Ascending aorta (tissue), 2 donors: Measurements from ENCODE around the gene ULBP1. TPM values are rescaled to one million over a fixed set of nuclear protein-coding genes. Genes with fewer than 3 reads are reported as not detected.
"Not testable (repeated sequence)": the region's sequence is repeated elsewhere in the genome, so short reads cannot be mapped to it uniquely, and the experiment has no call there.

Experiments
- DNase-seq, 2 donors: peaks; one replicate each; pipeline ENCODE4 v3.0.0-alpha.2; 2019; ENCODE audit warnings: low spot score in 2 of 2
- H3K27ac ChIP-seq, 2 donors: fragments of 200-600 bp; sonication (generic); one replicate each; pipeline ENCODE4 v1.5.1; 2016 to 2017; ENCODE audit warnings: mild to moderate bottlenecking in 1 of 2
- H3K27me3 ChIP-seq: fragments of 200-600 bp; sonication (generic); one replicate; pipeline ENCODE4 v1.5.1; 2017
- H3K36me3 ChIP-seq, 2 donors: fragments of 200-600 bp; sonication (generic); one replicate each; pipeline ENCODE4 v1.5.1; 2016
- H3K4me1 ChIP-seq, 2 donors: fragments of 200-600 bp; sonication (generic); one replicate each; pipeline ENCODE4 v1.5.1; 2016 to 2017; ENCODE audit warnings: mild to moderate bottlenecking in 1 of 2
- H3K4me3 ChIP-seq, 2 donors: fragments of 200-600 bp; sonication (generic); one replicate each; pipeline ENCODE4 v1.5.1; 2016 to 2017; ENCODE audit warnings: mild to moderate bottlenecking in 1 of 2
- H3K9me3 ChIP-seq, 2 donors: fragments of 200-600 bp; sonication (generic); one replicate each; pipeline ENCODE4 v1.5.1; 2016
- intact Hi-C: fragments of 100-400 bp; cut with DNase I; formaldehyde crosslinking; loops from one replicate; pipeline ENCODE4 v1.15.1; 2023
- total RNA-seq: library from RNA; depleted of rRNA; stranded (reverse); fragments of >200 nt; gene quantifications from one replicate; pipeline ENCODE4 v1.1.0, GENCODE V29; 2016
- TF ChIP-seq, protein P1 (sequence below), 3 experiments: fragments of 200-600 bp in 2 of 3; fragments of 450-650 bp in 1 of 3; sonication (generic) in 2 of 3; IDR thresholded peaks; one replicate each; pipeline ENCODE4 v1.5.1; 2016 to 2019; ENCODE audit warnings: antibody characterized with exemption in 3 of 3, mild to moderate bottlenecking in 1 of 3, moderate library complexity in 1 of 3

ULBP1 gene, protein sequence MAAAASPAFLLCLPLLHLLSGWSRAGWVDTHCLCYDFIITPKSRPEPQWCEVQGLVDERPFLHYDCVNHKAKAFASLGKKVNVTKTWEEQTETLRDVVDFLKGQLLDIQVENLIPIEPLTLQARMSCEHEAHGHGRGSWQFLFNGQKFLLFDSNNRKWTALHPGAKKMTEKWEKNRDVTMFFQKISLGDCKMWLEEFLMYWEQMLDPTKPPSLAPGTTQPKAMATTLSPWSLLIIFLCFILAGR
- 3.8 TPM for total RNA-seq

DNA sequence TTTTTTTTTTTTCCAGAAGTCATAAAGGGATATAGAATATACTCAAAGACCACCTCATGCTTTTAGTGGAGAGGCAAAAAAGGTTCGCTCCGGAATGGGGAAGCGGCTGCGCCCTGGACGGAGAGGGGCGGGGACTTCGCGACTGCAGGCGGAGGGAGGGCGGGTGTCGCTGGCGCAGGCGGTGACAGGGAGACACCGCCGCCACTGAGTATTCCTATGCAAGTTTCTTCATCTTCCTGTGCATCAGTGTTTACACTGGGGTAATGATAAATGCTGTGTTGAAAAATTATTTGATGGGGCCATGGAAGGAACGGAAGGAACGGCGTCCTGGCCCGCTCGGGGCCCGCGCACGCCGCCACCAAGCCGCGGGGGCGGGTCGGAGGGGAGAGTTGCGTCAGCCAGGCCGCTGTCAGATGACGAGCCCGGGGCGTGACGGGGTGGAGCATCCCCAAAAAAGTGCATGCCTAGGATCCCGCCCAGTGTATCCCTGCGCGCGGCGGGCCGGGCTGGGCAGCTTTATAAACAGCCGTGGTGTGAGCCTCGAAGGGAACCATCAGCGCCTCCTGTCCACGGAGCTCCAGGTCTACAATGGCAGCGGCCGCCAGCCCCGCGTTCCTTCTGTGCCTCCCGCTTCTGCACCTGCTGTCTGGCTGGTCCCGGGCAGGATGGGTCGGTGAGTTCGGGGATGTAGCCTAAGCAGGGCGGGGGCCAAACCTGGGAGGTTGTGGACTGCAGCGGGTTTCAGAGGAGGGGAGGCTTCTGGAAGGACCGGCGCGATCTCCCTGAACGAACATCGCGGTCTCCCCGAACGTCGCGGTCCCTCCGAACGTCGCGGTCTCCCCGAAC is at the start of gene ULBP1:
ULBP1 (plus strand) TSS at position 482 of the 846 bp plus-strand sequence; CDS start at position 589, 107 bp downstream.
- intact Hi-C loops: no loop called here
- peak within 1 kb of the TSS; percentile 51 to 57 for H3K4me3 ChIP-seq
- no peaks in the 10 kb centered on the region for H3K36me3 ChIP-seq
- peak; percentile 48 to 92 for DNase-seq
- TF ChIP-seq, protein P1, sequence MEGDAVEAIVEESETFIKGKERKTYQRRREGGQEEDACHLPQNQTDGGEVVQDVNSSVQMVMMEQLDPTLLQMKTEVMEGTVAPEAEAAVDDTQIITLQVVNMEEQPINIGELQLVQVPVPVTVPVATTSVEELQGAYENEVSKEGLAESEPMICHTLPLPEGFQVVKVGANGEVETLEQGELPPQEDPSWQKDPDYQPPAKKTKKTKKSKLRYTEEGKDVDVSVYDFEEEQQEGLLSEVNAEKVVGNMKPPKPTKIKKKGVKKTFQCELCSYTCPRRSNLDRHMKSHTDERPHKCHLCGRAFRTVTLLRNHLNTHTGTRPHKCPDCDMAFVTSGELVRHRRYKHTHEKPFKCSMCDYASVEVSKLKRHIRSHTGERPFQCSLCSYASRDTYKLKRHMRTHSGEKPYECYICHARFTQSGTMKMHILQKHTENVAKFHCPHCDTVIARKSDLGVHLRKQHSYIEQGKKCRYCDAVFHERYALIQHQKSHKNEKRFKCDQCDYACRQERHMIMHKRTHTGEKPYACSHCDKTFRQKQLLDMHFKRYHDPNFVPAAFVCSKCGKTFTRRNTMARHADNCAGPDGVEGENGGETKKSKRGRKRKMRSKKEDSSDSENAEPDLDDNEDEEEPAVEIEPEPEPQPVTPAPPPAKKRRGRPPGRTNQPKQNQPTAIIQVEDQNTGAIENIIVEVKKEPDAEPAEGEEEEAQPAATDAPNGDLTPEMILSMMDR (IDR thresholded peaks at IDR 0.05): no peak
- H3K27ac ChIP-seq: no peak within 1 kb of the TSS
- no peaks in the 10 kb centered on the region for H3K9me3 ChIP-seq
- no peaks in the 10 kb centered on the region for H3K27me3 ChIP-seq
- peaks cover 0 to 15% of the 10 kb centered on the region in 2 donors for H3K4me1 ChIP-seq

DNA sequence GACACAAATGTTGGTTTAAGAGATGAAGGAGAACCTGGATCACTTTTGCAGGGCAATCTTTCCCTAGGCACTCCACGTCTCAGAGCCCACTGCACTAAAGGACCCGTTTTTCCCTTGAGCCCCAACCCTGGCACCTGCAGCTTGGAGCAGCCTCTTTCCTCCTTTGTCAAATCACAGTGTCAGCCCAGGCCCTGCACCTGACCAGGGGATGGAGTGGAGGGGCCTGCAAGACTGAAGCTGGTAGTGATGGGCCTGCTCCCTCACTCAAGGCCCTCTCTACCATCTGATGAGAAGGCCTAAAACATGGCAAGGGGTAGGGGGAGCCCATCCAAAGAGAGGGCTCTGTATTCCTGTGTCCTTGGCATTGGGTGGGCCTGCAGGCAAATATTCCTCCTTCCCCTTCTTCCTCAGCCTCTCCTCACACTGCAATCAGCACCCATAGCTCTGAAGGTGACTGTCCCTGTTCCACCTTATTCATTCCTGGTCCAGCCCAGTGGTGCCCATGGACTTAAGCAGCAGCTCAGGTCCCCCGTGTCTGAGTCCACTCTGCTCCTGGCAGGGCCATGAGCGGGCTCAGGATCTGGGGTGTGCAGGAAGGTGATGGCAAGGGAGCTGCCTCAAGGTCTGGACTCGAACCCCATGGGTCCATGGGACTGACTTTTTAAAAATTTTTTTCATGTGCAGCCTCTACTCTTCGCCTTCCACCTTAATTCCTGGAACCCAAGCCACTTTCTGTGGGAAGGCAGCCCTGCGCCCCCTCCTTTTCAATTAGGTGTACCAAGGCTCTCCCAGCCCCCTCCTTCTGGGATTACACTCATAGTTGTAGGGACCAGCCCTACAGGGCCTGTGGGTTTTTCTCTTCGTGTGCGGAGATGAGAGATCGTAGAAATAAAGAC is 47.5 kb upstream of the ULBP1 start:
- DNase-seq: no peak
- H3K4me1 ChIP-seq: no peaks in the 10 kb centered on the region
- no peaks in the 10 kb centered on the region for H3K36me3 ChIP-seq
- TF ChIP-seq, protein P1 (IDR thresholded peaks at IDR 0.05): no peak
- H3K9me3 ChIP-seq: no peaks in the 10 kb centered on the region
- no peak overlapping the region for H3K4me3 ChIP-seq
- intact Hi-C loops: no loop called here
- no peak overlapping the region for H3K27ac ChIP-seq
- H3K27me3 ChIP-seq: no peaks in the 10 kb centered on the region

DNA sequence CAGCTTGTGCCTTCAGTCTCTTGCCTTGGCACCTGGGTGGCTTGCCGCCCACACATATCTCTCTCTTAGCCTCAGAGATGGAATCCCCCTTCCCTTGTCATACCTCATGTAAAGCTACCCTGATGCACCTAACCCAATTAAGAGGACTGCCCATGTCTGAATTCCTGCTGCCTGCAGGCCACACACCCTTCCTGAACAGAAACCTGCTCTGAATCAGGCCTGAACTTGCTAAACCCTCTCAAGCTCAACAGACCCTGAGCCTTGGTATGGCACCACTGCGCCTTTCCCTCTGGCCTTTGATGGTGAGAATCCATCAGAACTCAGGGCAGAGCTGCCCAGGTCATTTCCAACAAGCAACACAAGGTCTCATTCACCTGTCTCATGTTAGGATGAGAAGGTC is 46.1 kb upstream of the ULBP1 start:
- H3K4me1 ChIP-seq: peaks cover 0 to 2% of the 10 kb centered on the region in 2 donors
- no peak for DNase-seq

DNA sequence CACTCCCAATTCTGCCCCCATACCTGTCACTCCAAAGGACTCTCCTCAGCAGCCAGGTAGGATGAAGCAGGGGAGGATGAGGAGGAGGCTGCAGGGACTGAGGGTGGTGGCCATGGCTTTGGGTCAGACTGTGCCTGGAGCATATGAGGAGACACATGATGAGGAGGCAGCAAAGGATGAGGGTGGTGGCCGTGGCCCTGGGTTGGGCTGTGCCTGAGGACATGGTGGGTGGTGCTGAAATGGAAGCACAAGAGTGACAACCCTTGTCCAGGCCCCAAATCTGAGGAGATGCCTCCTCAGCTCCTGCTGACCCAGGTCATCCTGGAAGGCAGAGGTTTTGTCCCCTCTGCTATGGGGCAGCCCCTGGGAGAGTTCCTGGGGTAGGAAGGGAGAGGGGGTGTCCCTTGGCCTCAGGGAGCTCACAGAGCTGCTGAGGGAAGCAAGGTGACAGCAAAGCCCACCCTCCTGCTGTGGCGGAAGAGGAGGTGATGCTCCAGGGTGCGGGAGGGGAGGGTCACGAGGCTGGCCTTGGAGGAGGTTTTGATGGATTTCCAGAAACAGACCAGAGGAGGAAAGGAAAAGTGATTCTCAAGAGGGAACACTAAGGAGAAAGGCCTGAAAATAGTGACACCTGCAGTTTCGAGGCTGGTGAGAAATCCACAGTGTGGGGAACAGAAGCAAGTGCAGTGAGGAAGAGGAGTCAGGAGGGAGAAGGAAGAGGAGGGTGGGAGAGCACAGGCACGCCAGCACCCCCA is 45.4 kb upstream of the ULBP1 start:
- TF ChIP-seq, protein P1 (IDR thresholded peaks at IDR 0.05): no peak
- no peak overlapping the region for H3K4me3 ChIP-seq
- no peak for DNase-seq
- H3K9me3 ChIP-seq: no peaks in the 10 kb centered on the region
- H3K4me1 ChIP-seq: peaks cover 1 to 2% of the 10 kb centered on the region in 2 donors
- no peaks in the 10 kb centered on the region for H3K36me3 ChIP-seq
- intact Hi-C loops: no loop called here
- no peak overlapping the region for H3K27ac ChIP-seq
- H3K27me3 ChIP-seq: no peaks in the 10 kb centered on the region

More for the DNA sequence above, 46.1 kb upstream of the ULBP1 start:
- H3K9me3 ChIP-seq: no peaks in the 10 kb centered on the region
- intact Hi-C loops: no loop called here
- no peaks in the 10 kb centered on the region for H3K27me3 ChIP-seq
- TF ChIP-seq, protein P1 (IDR thresholded peaks at IDR 0.05): no peak
- H3K4me3 ChIP-seq: no peak overlapping the region
- H3K27ac ChIP-seq: no peak overlapping the region
- H3K36me3 ChIP-seq: no peaks in the 10 kb centered on the region

DNA sequence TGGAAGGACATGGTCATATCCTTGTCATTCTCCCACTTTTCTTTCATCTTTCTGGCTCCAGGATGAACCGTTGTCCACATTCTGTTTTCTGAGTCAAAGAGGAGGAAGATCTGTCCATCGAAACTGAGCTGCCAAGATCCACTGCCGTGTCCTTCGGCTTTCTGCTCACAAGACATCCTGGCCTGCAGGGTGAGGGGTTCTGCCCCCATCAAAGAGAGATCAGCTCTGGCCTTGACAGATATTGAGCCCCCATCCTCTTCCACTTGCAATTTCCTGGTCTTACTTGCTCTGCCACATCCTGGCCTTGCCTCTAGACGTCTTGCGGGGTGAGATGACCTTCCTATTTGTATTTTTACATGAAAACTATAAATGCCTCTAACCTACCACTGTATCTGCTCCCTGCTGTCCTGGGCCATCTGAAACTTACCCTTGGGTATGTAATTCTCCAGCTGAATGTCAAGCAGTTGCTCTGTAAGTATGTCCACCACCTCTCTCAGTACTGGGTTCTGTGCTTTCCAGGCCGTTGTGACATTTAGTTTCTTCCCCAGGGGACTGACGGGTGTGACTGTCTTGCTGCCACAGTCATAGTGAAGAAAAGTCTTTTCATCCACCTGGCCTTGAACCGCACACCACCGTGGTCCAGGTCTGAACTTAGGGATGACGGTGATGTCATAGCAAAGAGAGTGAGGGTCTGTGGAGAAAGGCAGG is 44.5 kb upstream of the ULBP1 start:
- H3K27me3 ChIP-seq, intact Hi-C loops, H3K4me3 ChIP-seq, H3K4me1 ChIP-seq, H3K27ac ChIP-seq, H3K9me3 ChIP-seq, H3K36me3 ChIP-seq: not testable (repeated sequence)
- DNase-seq: peak in 1 of 2 donors; percentile 31
